ENCODE measurements around the gene HSF2BP.

The HSF2BP gene

GRCh38 chr21:43634618-43635017 is 24.7 kb downstream of the HSF2BP start:
- WGBS: 91% methylated on average over 5 of the region's 5 CpGs
- no peaks in the 10 kb centered on the region for H3K9me3 ChIP-seq (ENCODE audit: insufficient read depth, low read depth, low read length)
- H3K27me3 ChIP-seq (ENCODE audit: insufficient read depth, low read length): no peaks in the 10 kb centered on the region
- no peaks in the 10 kb centered on the region for H3K4me1 ChIP-seq (ENCODE audit: insufficient read depth, low read length)
- H3K4me3 ChIP-seq (ENCODE audit: low read length): no peak overlapping the region
- H3K36me3 ChIP-seq (ENCODE audit: insufficient read depth, low read length): no peaks in the 10 kb centered on the region
- H3K27ac ChIP-seq (ENCODE audit: low read depth, low read length): no peak overlapping the region
- H3K9ac ChIP-seq (ENCODE audit: low read depth, low read length): no peak overlapping the region

GRCh38 chr21:43632373-43632905 is 26.8 kb downstream of the HSF2BP start:
- H3K27ac ChIP-seq (ENCODE audit: low read depth, low read length): no peak overlapping the region
- WGBS: 73% methylated on average over 5 of the region's 5 CpGs
- H3K9me3 ChIP-seq (ENCODE audit: insufficient read depth, low read depth, low read length): peaks cover 3% of the 10 kb centered on the region; the same call in 1 of the 2 replicates
- H3K9ac ChIP-seq (ENCODE audit: low read depth, low read length): no peak overlapping the region
- no peak overlapping the region for H3K4me3 ChIP-seq (ENCODE audit: low read length)
- no peaks in the 10 kb centered on the region for H3K4me1 ChIP-seq (ENCODE audit: insufficient read depth, low read length)
- no peaks in the 10 kb centered on the region for H3K27me3 ChIP-seq (ENCODE audit: insufficient read depth, low read length)
- no peaks in the 10 kb centered on the region for H3K36me3 ChIP-seq (ENCODE audit: insufficient read depth, low read length)

- Histone ChIP-seq H3K27ac (ENCODE audit: low read depth, low read length) (no peak overlapping the region), H3K4me1 (ENCODE audit: insufficient read depth, low read length) (no peaks in the 10 kb centered on the region), H3K27me3 (ENCODE audit: insufficient read depth, low read length) (no peaks in the 10 kb centered on the region), H3K36me3 (ENCODE audit: insufficient read depth, low read length) (no peaks in the 10 kb centered on the region), H3K4me3 (ENCODE audit: low read length) (no peak overlapping the region), H3K9ac (ENCODE audit: low read depth, low read length) (no peak overlapping the region), H3K9me3 (ENCODE audit: insufficient read depth, low read depth, low read length) (peaks cover 3% of the 10 kb centered on the region; the same call in 1 of the 2 replicates)
- 90% methylated on average over 12 of the region's 14 CpGs for WGBS
Observed at GRCh38 chr21:43631411-43632107, 27.7 kb downstream of the HSF2BP start.

- WGBS: 87% methylated on average over 2 of the region's 2 CpGs
- Histone ChIP-seq H3K36me3 (ENCODE audit: insufficient read depth, low read length) (no peaks in the 10 kb centered on the region), H3K4me3 (ENCODE audit: low read length) (no peak overlapping the region), H3K9ac (ENCODE audit: low read depth, low read length) (no peak overlapping the region), H3K27me3 (ENCODE audit: insufficient read depth, low read length) (no peaks in the 10 kb centered on the region), H3K9me3 (ENCODE audit: insufficient read depth, low read depth, low read length) (peaks cover 3% of the 10 kb centered on the region; the same call in 1 of the 2 replicates), H3K4me1 (ENCODE audit: insufficient read depth, low read length) (no peaks in the 10 kb centered on the region), H3K27ac (ENCODE audit: low read depth, low read length) (no peak overlapping the region)
Observed at GRCh38 chr21:43627527-43627926, 31.8 kb downstream of the HSF2BP start.

- H3K4me3 ChIP-seq (ENCODE audit: low read length): no peak overlapping the region
- H3K27me3 ChIP-seq (ENCODE audit: insufficient read depth, low read length): no peaks in the 10 kb centered on the region
- 66% methylated on average over 3 of the region's 3 CpGs for WGBS
- no peaks in the 10 kb centered on the region for H3K4me1 ChIP-seq (ENCODE audit: insufficient read depth, low read length)
- no peak overlapping the region for H3K9ac ChIP-seq (ENCODE audit: low read depth, low read length)
- H3K36me3 ChIP-seq (ENCODE audit: insufficient read depth, low read length): no peaks in the 10 kb centered on the region
- peaks cover 3% of the 10 kb centered on the region; the same call in 1 of the 2 replicates for H3K9me3 ChIP-seq (ENCODE audit: insufficient read depth, low read depth, low read length)
- H3K27ac ChIP-seq (ENCODE audit: low read depth, low read length): no peak overlapping the region
Observed at GRCh38 chr21:43626390-43626789, 32.9 kb downstream of the HSF2BP start.

GRCh38 chr21:43624339-43624738 is 34.9 kb downstream of the HSF2BP start:
- no peaks in the 10 kb centered on the region for H3K4me1 ChIP-seq (ENCODE audit: insufficient read depth, low read length)
- H3K27me3 ChIP-seq (ENCODE audit: insufficient read depth, low read length): no peaks in the 10 kb centered on the region
- no peaks in the 10 kb centered on the region for H3K36me3 ChIP-seq (ENCODE audit: insufficient read depth, low read length)
- WGBS: 88% methylated on average over 4 of the region's 4 CpGs
- H3K4me3 ChIP-seq (ENCODE audit: low read length): no peak overlapping the region
- no peak overlapping the region for H3K27ac ChIP-seq (ENCODE audit: low read depth, low read length)
- H3K9me3 ChIP-seq (ENCODE audit: insufficient read depth, low read depth, low read length): peaks cover 13% of the 10 kb centered on the region
- H3K9ac ChIP-seq (ENCODE audit: low read depth, low read length): no peak overlapping the region

GRCh38 chr21:43623588-43623987 is 35.7 kb downstream of the HSF2BP start:
- H3K4me3 ChIP-seq (ENCODE audit: low read length): no peak overlapping the region
- WGBS: 98% methylated on average over 2 of the region's 2 CpGs
- no peak overlapping the region for H3K9ac ChIP-seq (ENCODE audit: low read depth, low read length)
- no peaks in the 10 kb centered on the region for H3K4me1 ChIP-seq (ENCODE audit: insufficient read depth, low read length)
- peaks cover 10% of the 10 kb centered on the region for H3K9me3 ChIP-seq (ENCODE audit: insufficient read depth, low read depth, low read length)
- no peak overlapping the region for H3K27ac ChIP-seq (ENCODE audit: low read depth, low read length)
- no peaks in the 10 kb centered on the region for H3K27me3 ChIP-seq (ENCODE audit: insufficient read depth, low read length)
- no peaks in the 10 kb centered on the region for H3K36me3 ChIP-seq (ENCODE audit: insufficient read depth, low read length)

GRCh38 chr21:43622796-43623195 is 36.5 kb downstream of the HSF2BP start:
- WGBS: 95% methylated on average over 2 of the region's 2 CpGs
- Histone ChIP-seq H3K27ac (ENCODE audit: low read depth, low read length) (no peak overlapping the region), H3K36me3 (ENCODE audit: insufficient read depth, low read length) (no peaks in the 10 kb centered on the region)

GRCh38 chr21:43619856-43620255 is 39.4 kb downstream of the HSF2BP start:
- 90% methylated on average over 4 of the region's 4 CpGs for WGBS
- H3K27ac ChIP-seq (ENCODE audit: low read depth, low read length): no peak overlapping the region
- H3K9me3 ChIP-seq (ENCODE audit: insufficient read depth, low read depth, low read length): peaks cover 10% of the 10 kb centered on the region
- no peaks in the 10 kb centered on the region for H3K4me1 ChIP-seq (ENCODE audit: insufficient read depth, low read length)
- H3K36me3 ChIP-seq (ENCODE audit: insufficient read depth, low read length): no peaks in the 10 kb centered on the region
- H3K4me3 ChIP-seq (ENCODE audit: low read length): no peak overlapping the region
- H3K27me3 ChIP-seq (ENCODE audit: insufficient read depth, low read length): no peaks in the 10 kb centered on the region
- H3K9ac ChIP-seq (ENCODE audit: low read depth, low read length): no peak overlapping the region

More at GRCh38 chr21:43622796-43623195, 36.5 kb downstream of the HSF2BP start:
- no peak overlapping the region for H3K4me3 ChIP-seq (ENCODE audit: low read length)
- no peaks in the 10 kb centered on the region for H3K4me1 ChIP-seq (ENCODE audit: insufficient read depth, low read length)
- no peaks in the 10 kb centered on the region for H3K27me3 ChIP-seq (ENCODE audit: insufficient read depth, low read length)
- H3K9me3 ChIP-seq (ENCODE audit: insufficient read depth, low read depth, low read length): peaks cover 10% of the 10 kb centered on the region
- no peak overlapping the region for H3K9ac ChIP-seq (ENCODE audit: low read depth, low read length)

GRCh38 chr21:43619344-43619743 is 39.9 kb downstream of the HSF2BP start:
- H3K9me3 ChIP-seq (ENCODE audit: insufficient read depth, low read depth, low read length): peaks cover 10% of the 10 kb centered on the region
- H3K4me1 ChIP-seq (ENCODE audit: insufficient read depth, low read length): no peaks in the 10 kb centered on the region
- no peak overlapping the region for H3K9ac ChIP-seq (ENCODE audit: low read depth, low read length)
- no peak overlapping the region for H3K27ac ChIP-seq (ENCODE audit: low read depth, low read length)
- no peaks in the 10 kb centered on the region for H3K27me3 ChIP-seq (ENCODE audit: insufficient read depth, low read length)
- no peaks in the 10 kb centered on the region for H3K36me3 ChIP-seq (ENCODE audit: insufficient read depth, low read length)
- 95% methylated on average over 4 of the region's 4 CpGs for WGBS
- H3K4me3 ChIP-seq (ENCODE audit: low read length): no peak overlapping the region

GRCh38 chr21:43618940-43619339 is 40.3 kb downstream of the HSF2BP start:
- no peaks in the 10 kb centered on the region for H3K36me3 ChIP-seq (ENCODE audit: insufficient read depth, low read length)
- no peak overlapping the region for H3K4me3 ChIP-seq (ENCODE audit: low read length)
- no peaks in the 10 kb centered on the region for H3K4me1 ChIP-seq (ENCODE audit: insufficient read depth, low read length)
- no peak overlapping the region for H3K9ac ChIP-seq (ENCODE audit: low read depth, low read length)
- H3K27me3 ChIP-seq (ENCODE audit: insufficient read depth, low read length): no peaks in the 10 kb centered on the region
- WGBS: 98% methylated on average over 4 of the region's 4 CpGs
- H3K9me3 ChIP-seq (ENCODE audit: insufficient read depth, low read depth, low read length): peaks cover 10% of the 10 kb centered on the region
- no peak overlapping the region for H3K27ac ChIP-seq (ENCODE audit: low read depth, low read length)

All from HUES64 (cell line).